MM.1S (cell line): ENCODE data around the gene FAH.

Source experiments
- DNase-seq: peaks from one replicate; pipeline ENCODE4 v3.0.0-alpha.2; 2015
- H2AFZ ChIP-seq: fragments of 300-600 bp; sonication (generic); 2 replicates; pipeline ENCODE4 v1.6.0; 2016; ENCODE audit warnings: antibody characterized with exemption, low read length
- H3F3A ChIP-seq: fragments of 300-600 bp; sonication (generic); 2 replicates; pipeline ENCODE4 v1.6.1; 2016; ENCODE audit warnings: mild to moderate bottlenecking, antibody characterized with exemption, low read length, moderate library complexity, mixed read lengths; ENCODE audit not compliant: insufficient read depth
- H3K27ac ChIP-seq: fragments of 300-600 bp; sonication (generic); 2 replicates; pipeline ENCODE4 v1.5.1; 2016; ENCODE audit warnings: mild to moderate bottlenecking, low read length
- H3K27me3 ChIP-seq: fragments of 300-600 bp; sonication (generic); replicated peaks from 2 replicates; pipeline ENCODE4 v1.6.0; 2016; ENCODE audit warnings: low read length; ENCODE audit not compliant: insufficient read depth
- H3K36me3 ChIP-seq: fragments of 300-600 bp; sonication (generic); replicated peaks from 2 replicates; pipeline ENCODE4 v1.6.1; 2016; ENCODE audit warnings: mild to moderate bottlenecking, low read length, mixed read lengths; ENCODE audit not compliant: insufficient read depth
- H3K4me1 ChIP-seq: fragments of 300-600 bp; sonication (generic); 2 replicates; pipeline ENCODE4 v1.6.1; 2016; ENCODE audit warnings: low read length, mixed read lengths
- H3K4me2 ChIP-seq: fragments of 300-600 bp; sonication (generic); 2 replicates; pipeline ENCODE4 v1.6.0; 2016; ENCODE audit warnings: low read depth, low read length
- H3K4me3 ChIP-seq: fragments of 300-600 bp; sonication (generic); 2 replicates; pipeline ENCODE4 v1.5.1; 2016; ENCODE audit warnings: low read length, mixed read lengths
- H3K79me2 ChIP-seq: fragments of 300-600 bp; sonication (generic); 2 replicates; pipeline ENCODE4 v1.6.1; 2016; ENCODE audit warnings: mixed run types, low read length, mixed read lengths
- H3K9ac ChIP-seq: fragments of 300-600 bp; sonication (generic); 2 replicates; pipeline ENCODE4 v1.6.1; 2016; ENCODE audit warnings: low read length, mixed read lengths
- H3K9me2 ChIP-seq: fragments of 300-600 bp; sonication (generic); replicated peaks from 2 replicates; pipeline ENCODE4 v1.6.1; 2016; ENCODE audit warnings: mild to moderate bottlenecking, low read length, mixed read lengths; ENCODE audit not compliant: insufficient read depth
- H3K9me3 ChIP-seq: fragments of 300-600 bp; sonication (generic); replicated peaks from 2 replicates; pipeline ENCODE4 v1.6.1; 2016; ENCODE audit warnings: mild to moderate bottlenecking, low read length, mixed read lengths; ENCODE audit not compliant: insufficient read depth
- H4K20me1 ChIP-seq: fragments of 300-600 bp; sonication (generic); 2 replicates; pipeline ENCODE4 v1.6.1; 2016; ENCODE audit warnings: mild to moderate bottlenecking, low read length, moderate library complexity, mixed read lengths; ENCODE audit not compliant: insufficient read depth
- EZH2 ChIP-seq: fragments of 300-600 bp; sonication (generic); optimal IDR thresholded peaks from 2 replicates; pipeline ENCODE3; 2017; ENCODE audit warnings: low read depth, mild to moderate bottlenecking, antibody characterized with exemption, low read length, mixed read lengths
- EZH2phosphoT487 ChIP-seq: fragments of 300-600 bp; sonication (generic); IDR thresholded peaks from 2 replicates; pipeline ENCODE4 v1.6.1; 2018; ENCODE audit warnings: antibody characterized with exemption, low read length
- TF ChIP-seq, protein P1 (sequence below): fragments of 300-600 bp; sonication (generic); IDR thresholded peaks from 2 replicates; pipeline ENCODE4 v1.5.1; 2016; ENCODE audit warnings: antibody characterized with exemption, low read length, mixed read lengths

Gene FAH

DNA sequence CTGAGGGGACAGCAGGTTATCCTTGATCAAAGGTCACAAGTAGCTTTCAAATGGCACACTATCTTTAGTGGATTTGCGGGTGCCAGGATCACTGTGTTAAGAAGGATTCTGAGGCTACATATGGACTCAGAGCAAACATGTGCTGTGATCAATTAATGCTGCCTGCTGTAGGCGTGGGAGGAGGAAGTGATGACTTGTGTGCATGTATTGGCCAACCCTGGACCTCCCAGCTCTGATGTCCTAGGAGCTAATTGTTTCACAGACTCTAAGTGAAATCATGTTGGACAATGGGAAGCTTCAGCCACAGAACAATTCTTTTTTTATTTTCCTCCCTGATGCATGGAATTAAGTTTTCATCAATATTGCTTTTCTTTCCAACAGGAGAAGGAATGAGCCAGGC, 24.4 kb downstream of the FAH start:
- Histone ChIP-seq H3K9me2 (no peaks in the 10 kb centered on the region), H3K36me3 (peaks cover 2% of the 10 kb centered on the region; the same call in 1 of the 2 replicates), H4K20me1 (no peaks in the 10 kb centered on the region), H3K9me3 (no peaks in the 10 kb centered on the region), H3K9ac (no peak overlapping the region), H3K4me1 (no peaks in the 10 kb centered on the region), H3K4me2 (no peak overlapping the region), H3K79me2 (no peaks in the 10 kb centered on the region), H2AFZ (no peak overlapping the region), H3F3A (no peaks in the 10 kb centered on the region), H3K27ac (no peak overlapping the region), H3K27me3 (no peaks in the 10 kb centered on the region), H3K4me3 (no peak overlapping the region)
- DNase-seq = no peak
- TF ChIP-seq, protein P1, sequence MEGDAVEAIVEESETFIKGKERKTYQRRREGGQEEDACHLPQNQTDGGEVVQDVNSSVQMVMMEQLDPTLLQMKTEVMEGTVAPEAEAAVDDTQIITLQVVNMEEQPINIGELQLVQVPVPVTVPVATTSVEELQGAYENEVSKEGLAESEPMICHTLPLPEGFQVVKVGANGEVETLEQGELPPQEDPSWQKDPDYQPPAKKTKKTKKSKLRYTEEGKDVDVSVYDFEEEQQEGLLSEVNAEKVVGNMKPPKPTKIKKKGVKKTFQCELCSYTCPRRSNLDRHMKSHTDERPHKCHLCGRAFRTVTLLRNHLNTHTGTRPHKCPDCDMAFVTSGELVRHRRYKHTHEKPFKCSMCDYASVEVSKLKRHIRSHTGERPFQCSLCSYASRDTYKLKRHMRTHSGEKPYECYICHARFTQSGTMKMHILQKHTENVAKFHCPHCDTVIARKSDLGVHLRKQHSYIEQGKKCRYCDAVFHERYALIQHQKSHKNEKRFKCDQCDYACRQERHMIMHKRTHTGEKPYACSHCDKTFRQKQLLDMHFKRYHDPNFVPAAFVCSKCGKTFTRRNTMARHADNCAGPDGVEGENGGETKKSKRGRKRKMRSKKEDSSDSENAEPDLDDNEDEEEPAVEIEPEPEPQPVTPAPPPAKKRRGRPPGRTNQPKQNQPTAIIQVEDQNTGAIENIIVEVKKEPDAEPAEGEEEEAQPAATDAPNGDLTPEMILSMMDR = no peak
- no peak for TF ChIP-seq EZH2
- TF ChIP-seq EZH2phosphoT487 = no peak

DNA sequence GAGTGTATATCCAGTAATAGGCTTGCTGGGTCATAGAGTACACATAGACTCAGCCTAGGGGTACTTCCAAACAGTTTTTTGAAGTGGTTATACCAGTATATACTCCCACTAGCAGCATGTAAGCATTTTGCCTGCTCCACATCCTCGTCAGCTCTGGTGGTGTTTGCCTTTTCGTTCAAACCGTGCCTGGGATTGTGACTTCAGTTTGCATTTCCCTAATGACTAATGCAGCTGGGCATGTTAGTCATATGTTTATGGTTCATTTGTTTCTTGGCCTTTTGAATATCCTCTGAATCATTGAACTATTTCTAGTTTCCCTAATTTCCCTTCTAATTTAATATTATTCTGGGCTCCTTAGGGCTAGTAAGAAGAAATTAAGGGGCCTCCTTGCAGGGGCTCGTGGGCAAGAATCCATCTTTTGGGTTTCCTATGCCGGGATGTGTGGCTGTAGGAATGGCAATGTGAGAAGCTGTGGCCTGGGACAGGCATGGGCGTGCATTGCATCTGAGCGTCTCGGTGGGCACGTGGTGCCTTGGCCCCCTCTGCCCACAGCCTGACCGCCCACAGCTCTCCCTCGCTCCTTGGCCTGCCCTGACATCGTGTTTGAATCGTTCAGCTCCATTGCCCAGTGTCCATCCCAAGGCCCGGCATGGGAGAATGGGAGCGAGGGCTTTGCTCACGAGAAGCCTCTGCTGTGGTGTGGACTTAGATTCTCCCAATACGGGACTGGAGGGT, 26.4 kb downstream of the FAH start:
- Histone ChIP-seq H2AFZ (no peak overlapping the region), H3K9me3 (no peaks in the 10 kb centered on the region), H3K79me2 (no peaks in the 10 kb centered on the region), H3K4me3 (no peak overlapping the region), H3K4me2 (no peak overlapping the region), H3K9me2 (no peaks in the 10 kb centered on the region), H3K27ac (no peak overlapping the region), H3K27me3 (no peaks in the 10 kb centered on the region), H3K4me1 (no peaks in the 10 kb centered on the region), H3K9ac (no peak overlapping the region), H4K20me1 (no peaks in the 10 kb centered on the region), H3K36me3 (peaks cover 2% of the 10 kb centered on the region; the same call in 1 of the 2 replicates), H3F3A (no peaks in the 10 kb centered on the region)
- TF ChIP-seq, protein P1 = no peak
- no peak for TF ChIP-seq EZH2phosphoT487
- no peak for TF ChIP-seq EZH2
- no peak for DNase-seq

DNA sequence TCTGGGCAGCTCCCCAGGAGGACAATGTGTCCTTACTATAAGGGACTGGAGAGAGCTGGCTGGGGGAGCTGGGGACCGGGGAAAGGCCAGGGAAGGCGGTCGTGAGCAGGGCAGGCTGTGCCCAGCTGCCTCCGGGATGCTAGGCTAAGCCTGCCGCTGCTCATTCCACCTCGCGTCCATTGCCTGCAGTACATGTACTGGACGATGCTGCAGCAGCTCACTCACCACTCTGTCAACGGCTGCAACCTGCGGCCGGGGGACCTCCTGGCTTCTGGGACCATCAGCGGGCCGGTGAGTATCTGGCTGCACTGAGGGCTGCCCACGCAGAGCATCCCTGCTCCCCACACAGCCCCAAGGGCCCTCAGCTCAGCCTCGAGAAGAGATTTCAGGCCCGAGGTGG, 27.1 kb downstream of the FAH start:
- Histone ChIP-seq H2AFZ (no peak overlapping the region), H3K4me2 (no peak overlapping the region), H3K27ac (no peak overlapping the region), H3K9me2 (no peaks in the 10 kb centered on the region), H3K9ac (no peak overlapping the region), H4K20me1 (no peaks in the 10 kb centered on the region), H3K4me3 (no peak overlapping the region), H3K9me3 (no peaks in the 10 kb centered on the region), H3K4me1 (no peaks in the 10 kb centered on the region), H3K36me3 (peaks cover 2% of the 10 kb centered on the region; the same call in 1 of the 2 replicates), H3K79me2 (no peaks in the 10 kb centered on the region), H3K27me3 (no peaks in the 10 kb centered on the region), H3F3A (no peaks in the 10 kb centered on the region)
- TF ChIP-seq EZH2phosphoT487 (no peak), EZH2 (no peak)
- TF ChIP-seq, protein P1 = no peak
- no peak for DNase-seq
